ENCODE results near the gene MKS1.

MKS1 gene

GRCh38 chr17:58219007-58219788 is at the start of gene MKS1:
Gene MKS1 (minus strand): TSS chr17:58219255. CDS start chr17:58219230, 25 bp downstream.
- peak; percentile 87 for TF ChIP-seq CTCF (IDR thresholded peaks at IDR 0.05; ENCODE audit: borderline replicate concordance, insufficient read depth, low read depth, low read length)
- peak within 1 kb of the TSS; percentile 67 for H3K4me3 ChIP-seq (ENCODE audit: low read depth, low read length)

DNA sequence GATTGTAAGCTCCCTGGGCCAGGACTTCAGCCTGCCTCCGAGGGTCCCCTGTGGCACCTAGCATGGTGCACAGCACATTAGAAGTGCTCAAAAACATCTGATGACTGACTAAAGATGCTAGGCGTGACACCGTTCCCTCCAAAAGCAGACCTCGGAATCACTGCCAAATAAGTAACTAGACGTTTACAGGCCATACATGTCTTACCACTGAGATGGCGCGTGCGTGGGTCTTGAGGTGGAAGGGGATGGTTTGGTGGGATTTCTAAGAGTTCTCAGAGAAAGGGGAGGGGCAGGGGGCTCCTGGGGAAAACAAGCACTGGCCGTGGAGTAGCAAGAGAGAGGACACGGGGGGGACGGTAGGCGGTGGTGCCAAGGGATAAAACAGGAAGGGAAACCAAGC is 49.3 kb upstream of the MKS1 start:
- H3K4me3 ChIP-seq (ENCODE audit: low read depth, low read length), result no peak overlapping the region
- no peak for TF ChIP-seq CTCF (IDR thresholded peaks at IDR 0.05; ENCODE audit: borderline replicate concordance, insufficient read depth, low read depth, low read length)

DNA sequence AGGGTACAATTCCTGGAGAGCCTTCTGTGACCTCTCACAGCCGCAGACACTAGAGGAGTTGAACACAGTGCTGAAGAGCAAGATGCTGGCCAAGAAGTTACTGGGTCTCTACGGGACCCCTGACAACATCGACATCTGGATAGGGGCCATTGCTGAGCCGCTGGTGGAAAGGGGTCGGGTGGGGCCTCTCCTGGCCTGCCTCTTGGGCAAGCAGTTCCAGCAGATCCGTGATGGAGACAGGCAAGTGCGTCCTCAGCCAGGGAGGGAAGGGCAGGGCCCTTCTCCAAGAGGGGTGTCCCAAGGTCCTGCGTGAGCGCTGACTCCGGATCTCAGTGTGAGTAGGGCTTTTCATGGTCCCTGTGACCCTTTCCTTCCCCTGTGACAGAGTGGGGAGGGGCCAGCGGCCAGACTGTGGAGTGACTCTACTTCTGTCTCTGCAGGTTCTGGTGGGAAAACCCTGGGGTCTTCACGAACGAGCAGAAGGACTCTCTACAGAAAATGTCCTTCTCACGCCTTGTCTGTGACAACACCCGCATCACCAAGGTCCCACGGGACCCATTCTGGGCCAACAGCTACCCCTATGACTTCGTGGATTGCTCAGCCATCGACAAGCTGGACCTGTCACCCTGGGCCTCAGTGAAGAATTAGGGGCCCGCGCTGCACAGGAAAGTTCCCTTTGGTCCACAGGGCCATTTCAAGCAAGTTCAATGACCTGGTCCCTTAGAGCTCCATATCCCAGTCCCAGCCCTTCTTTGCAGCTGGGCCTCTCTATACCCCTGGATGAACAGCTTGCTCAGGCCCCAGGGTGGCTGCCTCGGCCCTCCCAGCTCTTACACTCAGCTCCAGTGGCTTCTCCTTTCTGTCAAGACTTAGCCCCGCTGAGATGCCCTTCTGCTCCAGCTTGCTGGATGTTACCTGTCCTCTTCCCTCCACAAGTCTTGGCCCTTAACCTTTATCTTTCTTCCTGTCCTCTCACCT is 48.6 kb upstream of the MKS1 start:
- H3K4me3 ChIP-seq (ENCODE audit: low read depth, low read length), result no peak overlapping the region
- no peak for TF ChIP-seq CTCF (IDR thresholded peaks at IDR 0.05; ENCODE audit: borderline replicate concordance, insufficient read depth, low read depth, low read length)

GRCh38 chr17:58265902-58266875 is 47.1 kb upstream of the MKS1 start:
- H3K4me3 ChIP-seq (ENCODE audit: low read depth, low read length), result no peak overlapping the region
- no peak for TF ChIP-seq CTCF (IDR thresholded peaks at IDR 0.05; ENCODE audit: borderline replicate concordance, insufficient read depth, low read depth, low read length)

GRCh38 chr17:58265271-58265670 is 46.2 kb upstream of the MKS1 start:
- no peak for TF ChIP-seq CTCF (IDR thresholded peaks at IDR 0.05; ENCODE audit: borderline replicate concordance, insufficient read depth, low read depth, low read length)
- H3K4me3 ChIP-seq (ENCODE audit: low read depth, low read length), result no peak overlapping the region

GRCh38 chr17:58264407-58265103 is 45.5 kb upstream of the MKS1 start:
- no peak overlapping the region for H3K4me3 ChIP-seq (ENCODE audit: low read depth, low read length)
- TF ChIP-seq CTCF (IDR thresholded peaks at IDR 0.05; ENCODE audit: borderline replicate concordance, insufficient read depth, low read depth, low read length), result no peak
